Neural cell (in vitro differentiated cells): ENCODE results near the gene TSR3.

Experiments
- CTCF ChIP-seq: fragments of 450-650 bp; IDR thresholded peaks from 2 replicates; pipeline ENCODE4 v1.5.1; 2014; ENCODE audit warnings: antibody characterized with exemption, mild to moderate bottlenecking, moderate library complexity; ENCODE audit not compliant: poor library complexity, severe bottlenecking
- EP300 ChIP-seq: fragments of 450-650 bp; conservative IDR thresholded peaks from 2 replicates; pipeline ENCODE4 v1.6.1; 2014; ENCODE audit warnings: antibody characterized with exemption, mild to moderate bottlenecking, moderate library complexity; ENCODE audit not compliant: poor library complexity, severe bottlenecking
- EZH2 ChIP-seq: fragments of 200-600, 300-800 bp; shearing (Covaris generic), sonication (generic); IDR thresholded peaks from 2 replicates; pipeline ENCODE4 v1.6.1; 2014; ENCODE audit warnings: antibody characterized with exemption, low read length, borderline replicate concordance, mild to moderate bottlenecking; ENCODE audit not compliant: insufficient read depth, poor library complexity, severe bottlenecking
- POLR2AphosphoS5 ChIP-seq: IDR thresholded peaks from 2 replicates; pipeline ENCODE4 v1.6.1; 2012
- RAD21 ChIP-seq: fragments of 450-650 bp; conservative IDR thresholded peaks from 2 replicates; pipeline ENCODE4 v1.6.1; 2014; ENCODE audit warnings: antibody characterized with exemption, mild to moderate bottlenecking, moderate library complexity
- SMC3 ChIP-seq: fragments of 450-650 bp; conservative IDR thresholded peaks from 2 replicates; pipeline ENCODE4 v1.6.1; 2014; ENCODE audit warnings: antibody characterized with exemption, mild to moderate bottlenecking, moderate library complexity; ENCODE audit not compliant: poor library complexity
- TAF1 ChIP-seq: IDR thresholded peaks from 2 replicates; pipeline ENCODE4 v1.6.1; 2012; ENCODE audit warnings: low read depth

GRCh38 chr16:1372292-1372950 lies 20.7 kb upstream of the TSR3 start:
- TF ChIP-seq CTCF (no peak), TAF1 (no peak), EZH2 (no peak), RAD21 (no peak), SMC3 (no peak), EP300 (no peak), POLR2AphosphoS5 (no peak)
